Measurements from ENCODE around the gene KRT14.
"Not testable (repeated sequence)": the region's sequence is repeated elsewhere in the genome, so short reads cannot be mapped to it uniquely, and the experiment has no call there.

The KRT14 gene

GRCh38 chr17:41586863-41587495 lies at the start of gene KRT14:
TSS of gene KRT14 (minus strand) at chr17:41586895. CDS start at chr17:41586834, 61 bp downstream.
- no peak for DNase-seq

GRCh38 chr17:41635121-41636097 lies 48.7 kb upstream of the KRT14 start:
- DNase-seq, result no peak

GRCh38 chr17:41634639-41635038 lies 47.9 kb upstream of the KRT14 start:
- DNase-seq, result no peak

GRCh38 chr17:41633556-41634199 lies 47.0 kb upstream of the KRT14 start:
- DNase-seq, result peak; percentile 64

GRCh38 chr17:41632482-41633105 lies 45.9 kb upstream of the KRT14 start:
- no peak for DNase-seq

- no peak for DNase-seq
These were observed 45.2 kb upstream of the KRT14 start for GRCh38 chr17:41631898-41632285.

GRCh38 chr17:41631025-41631897 lies 44.6 kb upstream of the KRT14 start:
- no peak for DNase-seq

- no peak for DNase-seq
These were observed 43.4 kb upstream of the KRT14 start for GRCh38 chr17:41629826-41630670.

GRCh38 chr17:41629316-41629715 lies 42.6 kb upstream of the KRT14 start:
- DNase-seq, result no peak

GRCh38 chr17:41628621-41629255 lies 42.0 kb upstream of the KRT14 start:
- not testable (repeated sequence) for DNase-seq

GRCh38 chr17:41628073-41628370 lies 41.3 kb upstream of the KRT14 start:
- DNase-seq, result not testable (repeated sequence)

GRCh38 chr17:41627316-41628072 lies 40.8 kb upstream of the KRT14 start:
- DNase-seq, result peak; percentile 20

- not testable (repeated sequence) for DNase-seq
These were observed 40.2 kb upstream of the KRT14 start for GRCh38 chr17:41626914-41627295.

GRCh38 chr17:41626028-41626913 lies 39.6 kb upstream of the KRT14 start:
- DNase-seq, result not testable (repeated sequence)

- no peak for DNase-seq
These were observed 38.9 kb upstream of the KRT14 start for GRCh38 chr17:41625602-41626001.

GRCh38 chr17:41624208-41625101 lies 37.8 kb upstream of the KRT14 start, which contains the start of gene KRT17:
TSS of gene KRT17 (minus strand) at chr17:41624575. CDS start at chr17:41624509, 66 bp downstream.
- DNase-seq, result peak; percentile 62

GRCh38 chr17:41623184-41623861 lies 36.6 kb upstream of the KRT14 start:
- not testable (repeated sequence) for DNase-seq
